DMS153 treated with DMSO at 0.1 percent for 48 hours (cell line): ENCODE data around the gene CCL24.
"Not testable (repeated sequence)": the region's sequence is repeated elsewhere in the genome, so short reads cannot be mapped to it uniquely, and the experiment has no call there.

Experiments
- DNase-seq: peaks from one replicate; lab custom pipeline; 2025; ENCODE audit not compliant: unreplicated experiment; lab: John Stamatoyannopoulos, UW

Gene CCL24

GRCh38 chr7:75788154-75788847 lies 25.3 kb downstream of the CCL24 start:
- not testable (repeated sequence) for DNase-seq

- not testable (repeated sequence) for DNase-seq
These were observed 30.5 kb downstream of the CCL24 start for GRCh38 chr7:75783058-75783457.

- not testable (repeated sequence) for DNase-seq
These were observed 32.8 kb downstream of the CCL24 start for GRCh38 chr7:75780647-75781273.

- DNase-seq: not testable (repeated sequence)
These were observed 34.1 kb downstream of the CCL24 start for GRCh38 chr7:75779516-75779915.

- DNase-seq: not testable (repeated sequence)
These were observed 34.6 kb downstream of the CCL24 start for GRCh38 chr7:75779035-75779434.

- no peak for DNase-seq
These were observed 37.2 kb downstream of the CCL24 start for GRCh38 chr7:75776295-75776971.

GRCh38 chr7:75773958-75774357 lies 39.6 kb downstream of the CCL24 start:
- DNase-seq: not testable (repeated sequence)

GRCh38 chr7:75772081-75773077 lies 41.2 kb downstream of the CCL24 start, which contains the start of gene CCL26:
Gene CCL26 (minus strand): TSS chr7:75772211. CDS start chr7:75772176, 35 bp downstream.
- DNase-seq: no peak

- DNase-seq: no peak
These were observed 42.4 kb downstream of the CCL24 start for GRCh38 chr7:75771224-75771623.

GRCh38 chr7:75762350-75762917 lies 51.2 kb downstream of the CCL24 start:
- peak; percentile 24 for DNase-seq

GRCh38 chr7:75761801-75762200 lies 51.8 kb downstream of the CCL24 start:
- not testable (repeated sequence) for DNase-seq
